ENCODE measurements around the gene SUN1.

- TF ChIP-seq CTCF (IDR thresholded peaks at IDR 0.05) (no peak), POLR2A (IDR thresholded peaks at IDR 0.05) (no peak)
Observed at GRCh38 chr7:909358-910329, 77.4 kb downstream of the SUN1 start.
